Measurements from ENCODE around the gene GPR152.

GPR152 gene

DNA sequence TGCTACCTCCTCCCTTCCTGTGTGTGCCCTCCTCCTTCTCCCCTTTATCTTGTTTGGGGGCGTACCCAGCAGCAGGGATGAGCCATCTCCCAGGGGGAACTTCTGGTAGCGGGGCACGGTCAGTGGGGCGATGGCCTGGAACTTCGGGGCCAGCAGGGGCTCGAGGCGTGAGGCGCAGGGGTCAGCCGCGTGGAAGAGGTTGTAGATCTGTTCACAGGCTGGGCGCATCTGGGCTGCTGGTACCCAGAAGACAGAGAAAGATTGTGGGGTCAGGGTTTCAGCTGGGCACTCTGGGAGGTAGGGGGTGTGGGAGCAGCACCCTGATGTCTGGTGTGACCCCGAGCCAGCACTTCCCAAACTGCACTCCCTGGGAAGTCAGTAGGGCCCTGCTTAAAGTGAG, 43.6 kb upstream of the GPR152 start:
- Histone ChIP-seq H2AFZ (ENCODE audit: low read depth, low read length) (no peak overlapping the region), H3K4me1 (ENCODE audit: low read length) (no peaks in the 10 kb centered on the region), H3K36me3 (replicated peaks; ENCODE audit: low read depth, low read length) (peaks cover 75% of the 10 kb centered on the region), H3K9ac (ENCODE audit: low read length) (no peak overlapping the region), H3K27ac (ENCODE audit: low read length) (no peak overlapping the region), H4K20me1 (ENCODE audit: insufficient read depth, low read length) (peaks cover under 1% of the 10 kb centered on the region), H3K79me2 (ENCODE audit: low read length) (no peaks in the 10 kb centered on the region), H3K4me2 (ENCODE audit: low read length) (no peak overlapping the region), H3K27me3 (ENCODE audit: low read depth, low read length) (no peaks in the 10 kb centered on the region), H3K9me3 (ENCODE audit: insufficient read depth, low read length) (no peaks in the 10 kb centered on the region), H3K4me3 (ENCODE audit: low read length) (no peak overlapping the region)
- TF ChIP-seq EZH2phosphoT487 (IDR thresholded peaks at IDR 0.05; ENCODE audit: low read depth), result no peak
- no peak for TF ChIP-seq CTCF (IDR thresholded peaks at IDR 0.05; ENCODE audit: low read depth, low read length)

DNA sequence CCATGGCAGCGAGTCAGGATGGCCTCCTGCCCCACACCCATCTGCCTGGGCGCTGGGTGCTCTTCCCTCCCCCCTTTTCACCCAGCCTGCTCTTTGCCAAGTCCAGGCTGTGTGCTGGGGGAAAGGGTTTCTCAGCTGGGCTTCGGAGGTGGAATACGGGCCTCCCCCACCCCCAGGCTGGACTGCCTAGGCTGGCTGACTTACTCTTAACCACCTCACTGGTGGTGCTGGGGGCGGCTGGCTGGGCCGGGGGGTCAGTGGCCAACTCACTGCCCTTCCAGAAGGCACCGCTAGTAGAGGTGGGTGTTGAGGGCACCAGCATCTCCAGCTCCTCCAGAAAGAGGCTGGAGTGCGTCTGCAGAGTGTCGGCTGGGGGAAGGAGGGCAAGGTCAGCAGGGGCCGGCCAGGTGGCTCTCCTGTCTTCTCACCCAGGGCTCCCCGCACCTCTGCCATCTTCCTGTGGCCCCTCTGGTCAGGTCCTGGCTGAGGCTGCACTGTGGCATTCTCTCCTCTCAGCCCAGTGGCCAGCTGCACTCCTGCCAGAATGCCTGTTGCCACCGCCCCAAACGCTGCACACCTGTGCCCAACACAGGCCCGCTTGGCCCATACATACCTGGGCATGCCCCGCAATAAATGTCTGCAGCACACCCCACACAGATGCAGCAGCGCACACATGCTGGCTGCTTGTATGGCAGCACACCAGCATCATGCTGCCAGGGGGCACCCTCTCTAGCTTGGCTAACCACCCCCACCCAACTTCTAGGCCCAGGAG, 42.9 kb upstream of the GPR152 start:
- Histone ChIP-seq H3K4me2 (ENCODE audit: low read length) (no peak overlapping the region), H2AFZ (ENCODE audit: low read depth, low read length) (no peak overlapping the region), H3K36me3 (replicated peaks; ENCODE audit: low read depth, low read length) (peaks cover 75% of the 10 kb centered on the region), H3K9me3 (ENCODE audit: insufficient read depth, low read length) (no peaks in the 10 kb centered on the region), H4K20me1 (ENCODE audit: insufficient read depth, low read length) (no peaks in the 10 kb centered on the region; the same call in 1 of the 2 replicates), H3K4me3 (ENCODE audit: low read length) (no peak overlapping the region), H3K9ac (ENCODE audit: low read length) (no peak overlapping the region), H3K4me1 (ENCODE audit: low read length) (no peaks in the 10 kb centered on the region), H3K79me2 (ENCODE audit: low read length) (no peaks in the 10 kb centered on the region), H3K27me3 (ENCODE audit: low read depth, low read length) (no peaks in the 10 kb centered on the region), H3K27ac (ENCODE audit: low read length) (no peak overlapping the region)
- TF ChIP-seq CTCF (IDR thresholded peaks at IDR 0.05; ENCODE audit: low read depth, low read length) (no peak), EZH2phosphoT487 (IDR thresholded peaks at IDR 0.05; ENCODE audit: low read depth) (no peak)

DNA sequence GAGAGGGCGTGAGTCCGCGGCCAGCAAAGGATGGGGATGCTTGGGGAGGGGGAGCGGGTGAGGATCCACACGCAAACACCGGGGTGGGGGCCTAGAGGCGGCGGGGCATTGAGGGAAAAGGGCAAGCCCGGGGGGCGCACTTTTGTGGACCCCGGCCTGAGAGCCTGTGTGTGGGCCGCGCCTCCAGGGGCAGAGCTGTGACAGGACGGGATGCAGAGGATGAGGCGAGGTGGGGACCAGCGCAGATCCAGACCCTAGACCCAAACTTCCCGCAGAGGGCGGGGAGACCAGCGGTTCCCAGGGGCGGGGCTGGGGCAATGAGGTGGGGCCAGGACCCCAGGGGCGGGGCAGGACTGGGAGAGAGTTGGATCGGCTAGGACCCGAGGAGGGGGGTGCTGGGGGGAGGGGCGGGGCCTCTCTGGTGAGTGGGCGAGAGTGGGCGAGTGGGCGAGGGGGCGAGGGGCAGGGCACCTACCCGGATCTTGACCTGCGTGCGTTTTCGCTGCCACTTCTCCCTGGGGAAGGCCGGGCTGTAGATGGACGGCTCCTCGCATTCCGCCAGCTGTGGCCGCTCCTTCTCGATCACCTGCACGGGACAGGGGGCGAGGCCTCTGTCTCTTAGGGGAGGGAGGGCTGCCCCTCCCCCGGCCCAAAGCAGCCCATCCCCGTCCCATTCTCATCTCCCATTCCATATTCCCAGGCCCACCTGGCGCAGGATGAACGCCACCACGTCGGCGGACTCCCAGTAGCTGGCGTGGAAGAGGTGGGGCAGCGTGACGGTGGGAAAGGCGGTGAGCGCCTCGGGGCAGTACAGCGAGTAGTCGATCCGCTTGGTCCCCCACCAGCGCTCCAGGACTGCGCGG, 42.1 kb upstream of the GPR152 start:
- H3K79me2 ChIP-seq (ENCODE audit: low read length), result no peaks in the 10 kb centered on the region
- H4K20me1 ChIP-seq (ENCODE audit: insufficient read depth, low read length), result no peaks in the 10 kb centered on the region
- no peak overlapping the region for H3K4me3 ChIP-seq (ENCODE audit: low read length)
- no peak for TF ChIP-seq CTCF (IDR thresholded peaks at IDR 0.05; ENCODE audit: low read depth, low read length)
- no peak for TF ChIP-seq EZH2phosphoT487 (IDR thresholded peaks at IDR 0.05; ENCODE audit: low read depth)
- no peak overlapping the region for H3K4me2 ChIP-seq (ENCODE audit: low read length)
- H3K27me3 ChIP-seq (ENCODE audit: low read depth, low read length), result no peaks in the 10 kb centered on the region
- no peaks in the 10 kb centered on the region for H3K9me3 ChIP-seq (ENCODE audit: insufficient read depth, low read length)
- H3K4me1 ChIP-seq (ENCODE audit: low read length), result no peaks in the 10 kb centered on the region
- no peak overlapping the region for H2AFZ ChIP-seq (ENCODE audit: low read depth, low read length)
- no peak overlapping the region for H3K27ac ChIP-seq (ENCODE audit: low read length)
- no peak overlapping the region for H3K9ac ChIP-seq (ENCODE audit: low read length)
- peaks cover 72% of the 10 kb centered on the region for H3K36me3 ChIP-seq (replicated peaks; ENCODE audit: low read depth, low read length)

Data from OCI-LY3 (cell line).